Type B pancreatic cell (in vitro differentiated cells): ENCODE data around the gene TMEM203. TPM values are rescaled to one million over a fixed set of nuclear protein-coding genes. Genes with fewer than 3 reads are reported as not detected.

Experiments
- DNase-seq: peaks from one replicate; pipeline ENCODE4 v3.0.0; 2021; ENCODE audit warnings: mixed read lengths; ENCODE audit not compliant: unreplicated experiment; ENCODE audit errors: extremely low spot score
- H3K27ac Mint-ChIP-seq: 2 replicates; pipeline ENCODE4 v1.8.0; 2021; ENCODE audit warnings: mild to moderate bottlenecking, mixed read lengths
- H3K27me3 Mint-ChIP-seq: 2 replicates; pipeline ENCODE4 v1.8.0; 2021; ENCODE audit warnings: mixed read lengths
- H3K36me3 Mint-ChIP-seq: 2 replicates; pipeline ENCODE4 v1.8.0; 2021; ENCODE audit warnings: mixed read lengths
- H3K4me1 Mint-ChIP-seq: one replicate; pipeline ENCODE4 v1.8.0; 2021; ENCODE audit warnings: mixed read lengths; ENCODE audit not compliant: unreplicated experiment
- H3K4me3 Mint-ChIP-seq: 2 replicates; pipeline ENCODE4 v1.8.0; 2021; ENCODE audit warnings: mild to moderate bottlenecking, mixed read lengths
- H3K9me3 Mint-ChIP-seq: 2 replicates; pipeline ENCODE4 v1.8.0; 2021; ENCODE audit warnings: mixed read lengths
- total RNA-seq: library from RNA; stranded (reverse); gene quantifications from 2 replicates; pipeline ENCODE4 v1.2.1, GENCODE V29; 2021; ENCODE audit warnings: low replicate concordance
- TF ChIP-seq, protein P1 (sequence below): fragments of 200-600 bp; sonication (generic); conservative IDR thresholded peaks from 2 replicates; pipeline ENCODE4 v1.5.0; 2021; ENCODE audit warnings: antibody characterized with exemption, mild to moderate bottlenecking

TMEM203 gene
- total RNA-seq, 1 donor from 2014 or later, result 46.3 TPM

DNA sequence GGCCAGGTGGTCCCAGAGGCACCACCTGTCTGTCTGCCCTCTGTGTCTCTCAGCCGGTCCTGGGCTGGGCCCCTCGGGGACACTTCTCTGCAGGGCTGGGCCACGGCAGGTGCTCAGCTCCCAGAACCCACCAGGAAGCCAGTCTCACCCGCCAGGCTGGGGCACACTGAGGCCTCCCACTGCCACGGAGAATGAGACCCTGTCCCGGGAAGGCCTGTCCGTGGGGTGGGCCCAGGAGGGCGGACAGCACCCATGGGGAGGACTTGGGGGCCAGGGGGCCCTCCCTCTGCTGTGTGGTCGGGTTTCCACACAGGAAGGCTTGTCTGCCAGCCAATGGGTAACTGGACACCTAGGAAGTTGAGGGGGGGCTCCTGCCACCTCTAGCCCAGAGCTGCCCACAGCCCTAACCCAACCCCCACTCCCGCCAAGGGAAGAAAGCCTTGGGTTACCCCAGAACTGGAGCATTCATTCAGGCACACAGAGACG is 31.5 kb upstream of the TMEM203 start:
- H3K27me3 Mint-ChIP-seq, result peaks cover 4% of the 10 kb centered on the region
- H3K4me3 Mint-ChIP-seq, result no peak overlapping the region
- DNase-seq, result no peak
- H3K4me1 Mint-ChIP-seq, result peaks cover 9% of the 10 kb centered on the region
- TF ChIP-seq, protein P1, sequence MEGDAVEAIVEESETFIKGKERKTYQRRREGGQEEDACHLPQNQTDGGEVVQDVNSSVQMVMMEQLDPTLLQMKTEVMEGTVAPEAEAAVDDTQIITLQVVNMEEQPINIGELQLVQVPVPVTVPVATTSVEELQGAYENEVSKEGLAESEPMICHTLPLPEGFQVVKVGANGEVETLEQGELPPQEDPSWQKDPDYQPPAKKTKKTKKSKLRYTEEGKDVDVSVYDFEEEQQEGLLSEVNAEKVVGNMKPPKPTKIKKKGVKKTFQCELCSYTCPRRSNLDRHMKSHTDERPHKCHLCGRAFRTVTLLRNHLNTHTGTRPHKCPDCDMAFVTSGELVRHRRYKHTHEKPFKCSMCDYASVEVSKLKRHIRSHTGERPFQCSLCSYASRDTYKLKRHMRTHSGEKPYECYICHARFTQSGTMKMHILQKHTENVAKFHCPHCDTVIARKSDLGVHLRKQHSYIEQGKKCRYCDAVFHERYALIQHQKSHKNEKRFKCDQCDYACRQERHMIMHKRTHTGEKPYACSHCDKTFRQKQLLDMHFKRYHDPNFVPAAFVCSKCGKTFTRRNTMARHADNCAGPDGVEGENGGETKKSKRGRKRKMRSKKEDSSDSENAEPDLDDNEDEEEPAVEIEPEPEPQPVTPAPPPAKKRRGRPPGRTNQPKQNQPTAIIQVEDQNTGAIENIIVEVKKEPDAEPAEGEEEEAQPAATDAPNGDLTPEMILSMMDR, result no peak
- no peak overlapping the region for H3K27ac Mint-ChIP-seq
- no peaks in the 10 kb centered on the region for H3K9me3 Mint-ChIP-seq
- peaks cover 4% of the 10 kb centered on the region for H3K36me3 Mint-ChIP-seq

DNA sequence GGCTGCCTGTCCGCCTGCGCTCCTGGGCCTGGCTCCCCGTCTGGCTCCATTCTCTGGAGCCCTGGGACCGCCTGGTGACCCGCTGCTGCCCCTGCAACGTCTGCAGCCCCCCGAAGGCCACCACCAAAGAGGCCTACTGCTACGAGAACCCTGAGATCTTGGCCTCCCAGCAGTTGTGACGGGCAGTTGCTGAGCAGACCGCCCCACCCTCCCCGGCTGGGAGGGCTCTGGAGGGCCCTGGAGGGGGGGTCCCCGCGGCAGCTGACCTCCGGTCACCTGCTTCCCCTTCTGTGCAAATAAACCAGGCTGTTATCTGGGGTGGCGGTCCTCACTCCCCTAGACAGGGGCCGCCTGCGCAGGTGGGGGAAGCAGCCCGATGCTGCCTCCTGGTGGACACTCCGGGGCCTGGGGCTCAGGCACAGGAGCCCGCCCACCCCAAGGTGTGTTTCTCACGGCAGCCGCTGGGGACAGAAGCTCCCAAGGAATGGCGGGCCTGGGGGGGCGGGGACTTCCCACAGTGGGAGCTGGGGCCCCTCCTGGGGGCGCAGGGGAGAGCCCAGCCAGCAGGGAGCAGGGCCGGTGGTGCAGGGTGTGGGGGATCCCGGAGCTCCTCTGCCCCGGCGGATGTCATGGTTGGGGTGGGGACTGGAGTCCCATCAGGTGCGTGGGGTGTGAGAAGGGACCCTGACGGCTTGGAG is 30.9 kb upstream of the TMEM203 start:
- Mint-ChIP-seq H3K27ac (no peak overlapping the region), H3K27me3 (peaks cover 4% of the 10 kb centered on the region), H3K4me3 (no peak overlapping the region), H3K36me3 (peaks cover 4% of the 10 kb centered on the region), H3K9me3 (no peaks in the 10 kb centered on the region), H3K4me1 (peaks cover 9% of the 10 kb centered on the region)
- peak; percentile 93 for DNase-seq
- TF ChIP-seq, protein P1, result peak; percentile 100

GRCh38 chr9:137235424-137236237 is 30.2 kb upstream of the TMEM203 start:
- TF ChIP-seq, protein P1, result peak; percentile 24
- Mint-ChIP-seq H3K4me1 (peaks cover 5% of the 10 kb centered on the region), H3K4me3 (peak overlapping the region; percentile 34), H3K27me3 (no peaks in the 10 kb centered on the region), H3K9me3 (no peaks in the 10 kb centered on the region), H3K27ac (peak overlapping the region; percentile 46), H3K36me3 (no peaks in the 10 kb centered on the region)
- no peak for DNase-seq

DNA sequence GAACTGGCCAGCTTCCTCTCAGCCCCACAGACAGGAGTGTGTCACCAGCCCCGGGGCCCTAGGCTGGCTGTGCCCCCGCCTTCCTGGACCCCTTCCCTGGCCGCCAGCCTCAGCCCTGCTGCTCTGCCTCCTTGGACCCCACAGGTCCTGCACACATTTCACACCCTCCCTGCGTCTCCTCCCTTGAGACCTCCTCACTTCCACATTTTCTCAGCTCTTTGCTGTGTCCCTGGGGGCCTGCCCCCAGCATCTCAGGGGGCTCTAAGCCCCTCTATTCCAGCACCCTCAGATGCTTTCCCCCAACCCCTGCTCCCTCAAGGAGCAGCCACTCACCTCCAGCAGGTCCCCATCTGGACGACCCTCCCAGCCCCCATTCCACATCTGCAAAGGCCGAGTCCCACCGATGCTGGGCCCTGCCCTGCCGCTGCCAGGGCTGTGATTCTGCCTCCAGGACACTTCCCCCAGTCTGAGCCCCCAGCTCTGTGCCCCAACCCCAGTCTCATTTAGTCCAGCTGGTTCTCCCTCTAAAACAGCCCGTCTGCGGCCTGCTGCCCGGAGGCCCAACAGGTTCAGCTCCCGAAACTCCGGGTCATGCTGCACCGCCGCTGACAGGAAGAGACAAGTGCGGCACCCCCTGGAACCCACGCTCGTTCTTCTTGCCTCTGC is 29.4 kb upstream of the TMEM203 start:
- no peaks in the 10 kb centered on the region for H3K9me3 Mint-ChIP-seq
- TF ChIP-seq, protein P1, result no peak
- peak overlapping the region; percentile 46 for H3K27ac Mint-ChIP-seq
- H3K4me1 Mint-ChIP-seq, result peaks cover 5% of the 10 kb centered on the region
- H3K4me3 Mint-ChIP-seq, result peak overlapping the region; percentile 34
- no peaks in the 10 kb centered on the region for H3K27me3 Mint-ChIP-seq
- H3K36me3 Mint-ChIP-seq, result no peaks in the 10 kb centered on the region
- no peak for DNase-seq

DNA sequence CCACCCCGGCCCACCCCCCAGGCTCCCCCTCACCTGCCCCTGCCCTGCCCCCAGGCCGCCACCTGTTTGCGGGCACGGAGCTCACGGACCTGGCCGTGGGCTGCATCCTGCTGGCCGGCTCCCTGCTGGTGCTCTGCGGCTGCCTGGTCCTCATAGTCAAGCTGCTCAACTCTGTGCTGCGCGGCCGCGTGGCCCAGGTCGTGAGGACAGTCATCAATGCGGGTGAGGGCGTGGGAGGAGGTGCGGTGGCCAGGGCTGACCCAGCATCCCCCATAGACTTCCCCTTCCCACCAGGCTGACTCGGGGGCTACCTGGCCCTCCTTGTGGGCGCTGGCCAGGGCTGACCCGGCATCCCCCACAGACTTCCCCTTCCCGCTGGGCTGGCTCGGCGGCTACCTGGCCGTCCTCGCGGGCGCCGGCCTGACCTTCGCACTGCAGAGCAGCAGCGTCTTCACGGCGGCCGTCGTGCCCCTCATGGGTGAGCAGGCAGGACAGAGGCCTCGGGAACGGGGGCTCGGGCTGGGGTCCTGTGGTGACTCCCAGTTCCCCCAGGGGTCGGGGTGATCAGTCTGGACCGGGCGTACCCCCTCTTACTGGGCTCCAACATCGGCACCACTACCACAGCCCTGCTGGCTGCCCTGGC is 28.7 kb upstream of the TMEM203 start:
- DNase-seq, result no peak
- no peaks in the 10 kb centered on the region for H3K27me3 Mint-ChIP-seq
- peaks cover 4% of the 10 kb centered on the region for H3K4me1 Mint-ChIP-seq
- H3K9me3 Mint-ChIP-seq, result no peaks in the 10 kb centered on the region
- H3K4me3 Mint-ChIP-seq, result no peak overlapping the region
- H3K36me3 Mint-ChIP-seq, result no peaks in the 10 kb centered on the region
- TF ChIP-seq, protein P1, result no peak
- no peak overlapping the region for H3K27ac Mint-ChIP-seq
